DND-41 (cell line): ENCODE data around the gene SLC35A5.

Experiments
- EZH2 ChIP-seq: IDR thresholded peaks from 3 replicates; pipeline ENCODE4 v1.6.1; 2012; ENCODE audit warnings: borderline replicate concordance, low read depth, mild to moderate bottlenecking, moderate library complexity, low read length, inconsistent platforms; ENCODE audit not compliant: severe bottlenecking
- TF ChIP-seq, protein P1 (sequence below): IDR thresholded peaks from 2 replicates; pipeline ENCODE4 v1.5.1; 2012; ENCODE audit warnings: borderline replicate concordance, low read length, moderate library complexity, mild to moderate bottlenecking; ENCODE audit not compliant: poor library complexity, severe bottlenecking; ENCODE audit errors: extremely low read depth

DNA sequence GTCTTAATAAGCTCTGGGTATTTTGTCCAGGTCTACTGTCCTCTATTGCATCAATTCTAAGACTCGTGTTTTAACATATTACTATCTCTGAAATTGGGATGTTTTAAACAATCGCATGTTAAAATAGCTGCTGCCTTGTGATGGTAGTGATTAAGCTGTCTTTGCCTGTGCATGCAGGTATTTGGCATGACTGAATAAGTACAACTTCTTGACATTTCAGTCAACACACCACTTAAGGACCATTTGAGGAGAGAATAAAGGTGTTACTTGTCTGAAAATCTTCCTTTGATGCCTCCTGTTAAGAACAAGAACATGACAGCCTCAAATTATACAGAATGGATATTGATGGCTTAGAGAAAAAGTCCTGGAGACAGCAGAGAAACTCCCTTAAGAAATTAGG lies 33.0 kb downstream of the SLC35A5 start:
- TF ChIP-seq, protein P1, sequence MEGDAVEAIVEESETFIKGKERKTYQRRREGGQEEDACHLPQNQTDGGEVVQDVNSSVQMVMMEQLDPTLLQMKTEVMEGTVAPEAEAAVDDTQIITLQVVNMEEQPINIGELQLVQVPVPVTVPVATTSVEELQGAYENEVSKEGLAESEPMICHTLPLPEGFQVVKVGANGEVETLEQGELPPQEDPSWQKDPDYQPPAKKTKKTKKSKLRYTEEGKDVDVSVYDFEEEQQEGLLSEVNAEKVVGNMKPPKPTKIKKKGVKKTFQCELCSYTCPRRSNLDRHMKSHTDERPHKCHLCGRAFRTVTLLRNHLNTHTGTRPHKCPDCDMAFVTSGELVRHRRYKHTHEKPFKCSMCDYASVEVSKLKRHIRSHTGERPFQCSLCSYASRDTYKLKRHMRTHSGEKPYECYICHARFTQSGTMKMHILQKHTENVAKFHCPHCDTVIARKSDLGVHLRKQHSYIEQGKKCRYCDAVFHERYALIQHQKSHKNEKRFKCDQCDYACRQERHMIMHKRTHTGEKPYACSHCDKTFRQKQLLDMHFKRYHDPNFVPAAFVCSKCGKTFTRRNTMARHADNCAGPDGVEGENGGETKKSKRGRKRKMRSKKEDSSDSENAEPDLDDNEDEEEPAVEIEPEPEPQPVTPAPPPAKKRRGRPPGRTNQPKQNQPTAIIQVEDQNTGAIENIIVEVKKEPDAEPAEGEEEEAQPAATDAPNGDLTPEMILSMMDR, result no peak
- no peak for TF ChIP-seq EZH2
